Activated T-helper 1 cell treated with anti-CD3 and anti-CD28 coated beads, Interleukin-2, amount 50 U/mL, for 16 hours (primary cell): ENCODE results near the gene HNRNPM.
A peak's percentile ranks its signal among the peaks of the same experiment; 100 is the strongest.
"Not testable (repeated sequence)": the region's sequence is repeated elsewhere in the genome, so short reads cannot be mapped to it uniquely, and the experiment has no call there.

Experiments
- DNase-seq, 2 donors: peaks; one replicate each; pipeline ENCODE4 v3.0.0-alpha.2; 2020; ENCODE audit warnings: low read depth in 1 of 2, low spot score in 1 of 2

HNRNPM gene

GRCh38 chr19:8425331-8425730, 19.4 kb upstream of the HNRNPM start:
- not testable (repeated sequence) for DNase-seq

DNA sequence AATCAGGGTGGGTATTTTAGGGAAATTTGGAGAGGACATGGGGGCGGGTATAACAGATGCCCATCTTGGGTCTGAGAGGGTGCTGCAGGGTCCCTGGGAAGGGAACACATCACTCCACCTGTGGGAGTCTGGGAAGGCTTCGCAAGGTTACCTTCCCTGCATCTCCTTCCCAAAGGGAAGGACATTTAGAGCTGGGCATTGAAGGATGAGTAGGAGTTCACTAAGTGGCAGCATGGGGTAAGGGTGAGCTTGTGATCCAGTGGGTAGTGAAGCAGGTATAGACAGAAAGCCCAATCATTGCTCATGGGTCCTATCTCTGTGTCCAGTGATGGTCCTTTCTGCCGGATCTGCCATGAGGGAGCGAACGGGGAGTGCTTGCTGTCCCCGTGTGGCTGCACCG, 18.5 kb upstream of the HNRNPM start:
- no peak for DNase-seq

DNA sequence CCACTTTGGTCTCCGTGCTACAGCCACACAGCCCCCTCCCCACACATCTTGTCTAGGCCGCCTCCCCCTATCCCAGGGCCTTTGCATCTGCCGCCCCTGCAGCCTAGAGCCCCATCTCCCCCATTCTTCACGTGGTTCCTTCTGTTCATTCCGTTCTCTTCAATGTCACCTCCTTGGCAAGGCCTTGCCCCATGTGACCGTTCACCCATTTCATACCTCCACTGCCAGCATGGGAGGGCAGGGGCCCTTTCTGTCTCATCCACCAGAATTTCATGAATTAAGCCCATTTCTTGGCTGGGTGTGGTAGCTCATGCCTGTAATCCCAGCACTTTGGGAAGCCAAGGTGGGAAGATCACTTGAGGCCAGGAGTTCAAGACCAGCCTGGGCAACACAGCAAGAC, 15.7 kb upstream of the HNRNPM start:
- no peak for DNase-seq

GRCh38 chr19:8429826-8430225, 14.9 kb upstream of the HNRNPM start:
- no peak for DNase-seq

DNA sequence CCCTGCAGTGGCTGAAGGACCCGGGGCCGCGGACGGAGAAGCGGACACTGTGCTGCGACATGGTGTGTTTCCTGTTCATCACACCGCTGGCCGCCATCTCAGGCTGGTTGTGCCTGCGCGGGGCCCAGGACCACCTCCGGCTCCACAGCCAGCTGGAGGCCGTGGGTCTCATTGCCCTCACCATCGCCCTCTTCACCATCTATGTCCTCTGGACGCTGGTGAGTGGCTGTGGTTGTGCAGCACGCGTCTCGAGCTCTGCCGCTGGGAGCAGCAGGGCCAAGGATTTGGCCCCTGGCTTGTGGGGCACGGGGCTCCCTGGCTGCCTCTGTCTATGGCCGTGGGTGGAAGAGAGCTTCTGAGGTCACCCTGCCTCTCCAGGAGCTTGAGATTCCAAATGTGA, 14.1 kb upstream of the HNRNPM start:
- no peak for DNase-seq

GRCh38 chr19:8438236-8438635, 6.5 kb upstream of the HNRNPM start:
- no peak for DNase-seq

GRCh38 chr19:8441725-8442544, 2.8 kb upstream of the HNRNPM start:
- no peak for DNase-seq

GRCh38 chr19:8444140-8444676, 567 bp upstream of the HNRNPM start:
- DNase-seq: not testable (repeated sequence)

- DNase-seq: peak; percentile 12 to 31
Observed at GRCh38 chr19:8445488-8446001, 770 bp downstream of the HNRNPM start.

DNA sequence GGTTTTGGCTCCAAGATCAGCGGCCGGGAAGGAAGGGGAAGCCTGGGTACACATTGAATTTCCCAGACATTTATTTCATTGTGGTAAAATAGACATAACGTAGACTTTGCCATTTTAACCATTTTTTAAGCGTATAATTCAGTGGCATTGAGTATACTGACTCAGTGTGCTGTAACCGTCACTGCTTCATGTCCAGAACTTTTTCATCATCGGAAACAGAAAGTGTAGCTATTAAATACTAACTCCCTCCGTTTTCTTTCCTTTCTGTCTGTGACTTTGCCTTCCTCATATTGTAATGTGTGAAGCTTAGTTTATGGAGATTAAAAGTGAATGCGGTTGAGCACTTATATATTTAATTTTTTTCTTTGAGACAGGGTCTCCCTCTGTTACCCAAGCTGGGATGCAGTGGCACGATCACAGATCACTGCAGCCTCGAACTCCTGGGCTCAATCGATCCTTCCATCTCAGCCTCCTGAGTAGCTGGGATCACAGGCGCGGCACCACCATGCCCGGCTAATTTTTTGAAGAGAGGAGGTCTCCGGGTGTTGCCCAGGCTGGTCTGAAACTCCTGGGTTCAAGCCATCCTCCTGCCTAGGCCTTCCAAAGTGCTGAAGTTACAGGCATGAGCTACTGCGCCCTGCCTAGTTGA, 1.4 kb downstream of the HNRNPM start:
- DNase-seq: no peak

GRCh38 chr19:8449830-8450229, 5.1 kb downstream of the HNRNPM start:
- no peak for DNase-seq

DNA sequence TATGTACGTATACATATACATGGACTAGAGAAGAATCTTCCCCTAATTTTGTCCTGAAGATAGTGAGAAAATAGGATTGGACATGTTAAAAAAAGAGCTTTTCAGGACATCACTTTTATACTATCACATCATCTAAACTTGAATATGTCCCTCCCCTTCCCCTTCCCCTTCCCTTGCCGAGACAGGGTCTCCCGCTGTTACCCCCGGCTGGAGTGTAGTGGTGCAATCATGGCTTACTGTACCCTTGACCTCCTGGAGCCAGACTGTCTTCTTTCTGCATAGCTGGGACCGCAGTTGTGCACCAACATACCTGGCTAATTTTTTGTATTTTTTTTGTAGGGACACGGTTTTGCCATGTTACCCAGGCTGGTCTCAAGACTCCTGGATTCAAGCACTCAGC, 6.6 kb downstream of the HNRNPM start:
- no peak for DNase-seq

- DNase-seq: no peak
Observed at GRCh38 chr19:8451885-8452284, 7.1 kb downstream of the HNRNPM start.

GRCh38 chr19:8452446-8453123, 7.8 kb downstream of the HNRNPM start:
- no peak for DNase-seq

GRCh38 chr19:8453616-8454015, 8.8 kb downstream of the HNRNPM start:
- DNase-seq: no peak

GRCh38 chr19:8454218-8454617, 9.4 kb downstream of the HNRNPM start:
- no peak for DNase-seq

GRCh38 chr19:8455018-8455417, 10.2 kb downstream of the HNRNPM start:
- no peak for DNase-seq

GRCh38 chr19:8456064-8456463, 11.3 kb downstream of the HNRNPM start:
- DNase-seq: no peak

DNA sequence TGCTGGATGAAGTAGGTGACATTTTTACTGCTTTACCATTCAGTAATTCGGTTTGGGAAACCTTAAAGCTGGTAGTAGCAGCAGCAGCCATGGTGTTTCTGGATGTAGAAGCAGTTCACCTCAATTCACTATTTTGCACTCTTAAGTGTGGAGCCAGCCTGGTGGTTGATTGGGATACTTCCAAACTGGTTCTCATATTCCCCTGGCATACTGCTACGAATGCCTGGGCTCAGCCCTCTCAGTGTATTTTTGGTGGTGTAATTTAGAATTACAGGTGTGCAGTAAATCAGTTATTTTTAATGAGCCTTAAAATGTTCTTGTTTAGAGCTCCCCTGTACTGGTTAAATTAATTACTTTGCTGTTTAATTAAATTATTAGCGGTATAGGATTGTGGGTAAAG, 12.4 kb downstream of the HNRNPM start:
- DNase-seq: no peak

DNA sequence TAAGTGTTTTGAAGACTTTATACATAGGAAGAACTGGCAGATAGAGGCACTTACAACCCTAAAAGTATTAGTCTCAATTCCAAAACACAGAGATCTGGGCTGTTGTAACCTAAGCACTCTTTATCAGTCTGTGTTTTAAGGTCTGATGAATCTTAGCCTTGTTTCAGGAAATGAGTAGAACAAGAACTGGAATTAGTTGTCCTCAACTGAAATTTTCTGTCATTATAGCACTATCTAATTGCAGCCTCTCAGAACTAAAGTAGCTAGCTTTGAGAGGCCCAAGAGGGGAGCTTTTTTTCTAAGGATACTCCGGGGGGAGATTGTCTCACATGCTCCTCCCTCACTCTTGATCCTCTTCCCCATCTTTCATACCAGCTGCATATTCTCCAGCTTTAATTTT, 13.1 kb downstream of the HNRNPM start:
- DNase-seq: no peak

GRCh38 chr19:8458380-8458779, 13.6 kb downstream of the HNRNPM start:
- no peak for DNase-seq

DNA sequence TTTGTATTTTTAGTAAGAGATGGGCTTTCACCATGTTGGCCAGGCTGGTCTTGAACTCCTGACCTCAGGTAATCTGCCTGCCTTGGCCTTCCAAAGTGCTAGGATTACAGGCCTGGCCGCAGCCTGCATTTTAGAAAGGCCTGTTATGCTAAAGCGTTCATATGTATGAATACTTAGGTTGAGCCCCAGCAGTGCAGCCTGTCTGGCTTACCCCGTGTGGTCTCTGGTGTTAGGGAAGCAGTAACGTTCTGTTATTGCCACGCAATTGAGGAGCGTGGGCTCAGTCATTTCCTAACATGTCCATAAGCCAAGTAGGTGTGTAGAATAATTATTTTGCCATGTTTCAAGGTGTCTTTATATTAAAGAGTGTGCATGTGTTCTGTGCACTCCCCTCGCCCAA, 14.3 kb downstream of the HNRNPM start:
- DNase-seq: no peak
